Gastrocnemius medialis (tissue), 4 donors: ENCODE results near the gene HMGB1.

Source experiments
- CTCF ChIP-seq, 5 experiments: fragments of 450-650 bp in 3 of 5; fragments of 200-600 bp in 2 of 5; sonication (generic) in 2 of 5; IDR thresholded peaks in 4 of 5; conservative IDR thresholded peaks in 1 of 5; 1 replicate in 4 of 5; 2 replicates in 1 of 5; pipeline ENCODE4 v1.5.1; 2016 to 2019; ENCODE audit warnings: antibody characterized with exemption in 5 of 5, mild to moderate bottlenecking in 3 of 5, moderate library complexity in 3 of 5
- POLR2A ChIP-seq, 2 donors: fragments of 450-650 bp; IDR thresholded peaks; one replicate each; pipeline ENCODE4 v1.6.1; 2017; ENCODE audit warnings: antibody characterized with exemption in 2 of 2, mild to moderate bottlenecking in 2 of 2, moderate library complexity in 2 of 2

GRCh38 chr13:30408319-30409101 is 57.2 kb downstream of the HMGB1 start:
- peak; percentile 73 to 94 (median 86) for TF ChIP-seq CTCF (IDR thresholded peaks at IDR 0.05 in 4 of 5, conservative IDR thresholded peaks at IDR 0.05 in 1 of 5)
- peak in 1 of 2 donors; percentile 12 for TF ChIP-seq POLR2A (IDR thresholded peaks at IDR 0.05)
